ENCODE measurements around the gene MTMR3. TPM values are rescaled to one million over a fixed set of nuclear protein-coding genes. Genes with fewer than 3 reads are reported as not detected.
A peak's percentile ranks its signal among the peaks of the same experiment; 100 is the strongest.

MTMR3 gene
- total RNA-seq, 1 donor from 2014 or later, result 41.0 TPM

- no peaks in the 10 kb centered on the region for H3K79me2 ChIP-seq (ENCODE audit: insufficient read depth, low read length)
- H2AFZ ChIP-seq (ENCODE audit: low read depth, low read length), result no peak overlapping the region
- no peaks in the 10 kb centered on the region for H3K9me3 Mint-ChIP-seq (ENCODE audit: unreplicated experiment)
- no peak overlapping the region for H3K4me3 ChIP-seq (ENCODE audit: insufficient read depth, low read depth, low read length)
- FAIRE-seq (peak; percentile 73), DNase-seq (ENCODE audit: low read depth) (peak; percentile 87)
- H3K4me3 Mint-ChIP-seq (ENCODE audit: unreplicated experiment), result no peak overlapping the region
- no peaks in the 10 kb centered on the region for H4K20me1 ChIP-seq (ENCODE audit: insufficient read depth, low read length)
- no peaks in the 10 kb centered on the region for H3K27me3 ChIP-seq (ENCODE audit: insufficient read depth, low read length)
- peaks cover 20% of the 10 kb centered on the region for H3K4me1 Mint-ChIP-seq (ENCODE audit: low read depth, unreplicated experiment)
- H3K4me1 ChIP-seq (ENCODE audit: insufficient read depth, low read length), result peaks cover 25% of the 10 kb centered on the region
- peaks cover 41% of the 10 kb centered on the region for H3K36me3 Mint-ChIP-seq (ENCODE audit: low read depth, unreplicated experiment)
- H3K27ac Mint-ChIP-seq (ENCODE audit: unreplicated experiment), result peak overlapping the region; percentile 91
- TF ChIP-seq CTCF (IDR thresholded peaks at IDR 0.05; ENCODE audit: insufficient read depth, low read depth, low read length) (no peak), EZH2 (IDR thresholded peaks at IDR 0.05; ENCODE audit: insufficient read depth, low read length) (no peak)
- H3K9me3 ChIP-seq (ENCODE audit: insufficient read depth, low read depth, low read length), result no peaks in the 10 kb centered on the region
- H3K27ac ChIP-seq (ENCODE audit: low read depth, low read length), result peak overlapping the region; percentile 67
- no peak overlapping the region for H3K9ac ChIP-seq (ENCODE audit: low read length)
- H3K4me2 ChIP-seq (ENCODE audit: low read length), result peak overlapping the region; percentile 33
- peaks cover 15% of the 10 kb centered on the region for H3K36me3 ChIP-seq (ENCODE audit: insufficient read depth, low read length)
- H3K27me3 Mint-ChIP-seq (ENCODE audit: low read depth, unreplicated experiment), result no peaks in the 10 kb centered on the region
Measured at GRCh38 chr22:30015846-30016245, 132.9 kb downstream of the MTMR3 start.

DNA sequence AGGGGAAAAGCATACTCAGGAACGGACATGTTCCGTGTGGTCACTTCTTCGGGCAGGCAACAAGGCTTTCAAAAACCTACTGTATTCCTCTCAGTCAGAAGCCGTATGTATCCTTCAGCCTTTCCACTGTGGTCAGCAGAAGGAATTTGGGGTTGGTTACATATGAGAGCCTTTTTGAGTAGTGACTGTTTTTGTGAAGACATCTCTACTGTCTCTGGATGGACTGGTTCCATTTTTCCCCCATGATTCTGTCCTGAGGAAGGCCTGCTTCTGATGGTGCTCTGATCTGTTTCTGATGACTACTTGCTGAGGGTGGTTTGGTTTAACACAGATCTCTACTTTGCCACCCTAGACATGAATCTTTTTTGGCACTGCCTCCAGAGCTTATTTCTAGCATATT is 133.6 kb downstream of the MTMR3 start:
- FAIRE-seq (no peak), DNase-seq (ENCODE audit: low read depth) (peak; percentile 31)
- Mint-ChIP-seq H3K4me3 (ENCODE audit: unreplicated experiment) (no peak overlapping the region), H3K27ac (ENCODE audit: unreplicated experiment) (peak overlapping the region; percentile 91), H3K4me1 (ENCODE audit: low read depth, unreplicated experiment) (peaks cover 20% of the 10 kb centered on the region), H3K27me3 (ENCODE audit: low read depth, unreplicated experiment) (no peaks in the 10 kb centered on the region), H3K9me3 (ENCODE audit: unreplicated experiment) (no peaks in the 10 kb centered on the region), H3K36me3 (ENCODE audit: low read depth, unreplicated experiment) (peaks cover 45% of the 10 kb centered on the region)
- no peak overlapping the region for H3K4me3 ChIP-seq (ENCODE audit: insufficient read depth, low read depth, low read length)
- H3K4me2 ChIP-seq (ENCODE audit: low read length), result peak overlapping the region; percentile 7
- H3K36me3 ChIP-seq (ENCODE audit: insufficient read depth, low read length), result peaks cover 20% of the 10 kb centered on the region
- no peaks in the 10 kb centered on the region for H3K27me3 ChIP-seq (ENCODE audit: insufficient read depth, low read length)
- no peak overlapping the region for H2AFZ ChIP-seq (ENCODE audit: low read depth, low read length)
- TF ChIP-seq EZH2 (IDR thresholded peaks at IDR 0.05; ENCODE audit: insufficient read depth, low read length), result no peak
- no peak for TF ChIP-seq CTCF (IDR thresholded peaks at IDR 0.05; ENCODE audit: insufficient read depth, low read depth, low read length)
- no peaks in the 10 kb centered on the region for H4K20me1 ChIP-seq (ENCODE audit: insufficient read depth, low read length)
- no peaks in the 10 kb centered on the region for H3K9me3 ChIP-seq (ENCODE audit: insufficient read depth, low read depth, low read length)
- H3K9ac ChIP-seq (ENCODE audit: low read length), result no peak overlapping the region
- no peaks in the 10 kb centered on the region for H3K79me2 ChIP-seq (ENCODE audit: insufficient read depth, low read length)
- H3K27ac ChIP-seq (ENCODE audit: low read depth, low read length), result peak overlapping the region; percentile 34
- H3K4me1 ChIP-seq (ENCODE audit: insufficient read depth, low read length), result peaks cover 25% of the 10 kb centered on the region

DNA sequence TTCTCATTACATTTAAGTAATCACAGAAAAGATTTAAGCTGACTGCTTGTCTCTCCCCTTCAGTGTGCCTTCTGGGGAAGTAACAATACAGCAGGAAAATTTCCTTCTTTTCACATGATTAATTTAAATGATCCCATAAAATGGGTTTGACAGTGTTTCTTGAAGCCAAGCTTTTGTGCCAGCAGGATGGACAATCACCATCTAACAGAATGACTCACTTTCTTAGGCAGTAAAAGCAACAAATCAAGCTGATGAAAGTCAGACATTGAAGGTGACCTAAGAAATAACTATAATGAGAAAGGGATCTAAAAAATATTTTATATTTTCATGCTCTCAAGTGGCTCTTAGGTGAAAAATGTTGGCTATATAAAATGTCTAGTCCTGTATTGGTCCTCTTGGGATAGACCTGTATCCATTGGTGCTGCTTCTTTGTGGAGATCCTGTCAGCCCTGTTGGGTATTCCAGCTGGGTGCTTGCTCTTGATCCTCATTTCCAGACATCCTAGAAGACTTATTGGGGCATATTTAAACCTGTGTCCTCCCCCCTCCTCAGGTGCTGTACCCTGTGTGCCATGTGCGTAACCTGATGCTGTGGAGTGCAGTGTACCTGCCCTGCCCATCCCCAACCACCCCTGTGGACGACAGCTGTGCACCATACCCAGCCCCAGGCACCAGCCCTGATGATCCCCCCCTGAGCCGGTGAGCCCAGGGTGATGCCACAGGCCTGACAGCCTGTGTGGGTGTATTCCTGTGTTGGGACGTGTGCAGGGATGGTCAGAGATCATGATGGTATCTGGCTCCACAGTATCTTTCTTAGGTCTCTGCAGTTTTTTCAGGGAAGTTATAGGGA is 134.6 kb downstream of the MTMR3 start:
- Mint-ChIP-seq H3K4me3 (ENCODE audit: unreplicated experiment) (no peak overlapping the region), H3K27me3 (ENCODE audit: low read depth, unreplicated experiment) (no peaks in the 10 kb centered on the region), H3K9me3 (ENCODE audit: unreplicated experiment) (no peaks in the 10 kb centered on the region), H3K36me3 (ENCODE audit: low read depth, unreplicated experiment) (peaks cover 45% of the 10 kb centered on the region), H3K27ac (ENCODE audit: unreplicated experiment) (peak overlapping the region; percentile 67), H3K4me1 (ENCODE audit: low read depth, unreplicated experiment) (peaks cover 20% of the 10 kb centered on the region)
- Histone ChIP-seq H3K9ac (ENCODE audit: low read length) (no peak overlapping the region), H2AFZ (ENCODE audit: low read depth, low read length) (no peak overlapping the region), H3K27me3 (ENCODE audit: insufficient read depth, low read length) (no peaks in the 10 kb centered on the region), H3K27ac (ENCODE audit: low read depth, low read length) (peak overlapping the region; percentile 34), H4K20me1 (ENCODE audit: insufficient read depth, low read length) (peaks cover 4% of the 10 kb centered on the region), H3K4me2 (ENCODE audit: low read length) (peak overlapping the region; percentile 3), H3K4me1 (ENCODE audit: insufficient read depth, low read length) (peaks cover 25% of the 10 kb centered on the region), H3K79me2 (ENCODE audit: insufficient read depth, low read length) (no peaks in the 10 kb centered on the region), H3K9me3 (ENCODE audit: insufficient read depth, low read depth, low read length) (no peaks in the 10 kb centered on the region), H3K36me3 (ENCODE audit: insufficient read depth, low read length) (peaks cover 17% of the 10 kb centered on the region), H3K4me3 (ENCODE audit: insufficient read depth, low read depth, low read length) (no peak overlapping the region)
- DNase-seq (ENCODE audit: low read depth) (peak; percentile 55), FAIRE-seq (no peak)
- no peak for TF ChIP-seq CTCF (IDR thresholded peaks at IDR 0.05; ENCODE audit: insufficient read depth, low read depth, low read length)
